HG03064 (cell line): ENCODE results near the gene CBLN4.

ENCODE experiments used
- ATAC-seq: cut with Tn5 transposase; IDR thresholded peaks from one replicate; pipeline ENCODE4 v1.9.1; 2021; ENCODE audit warnings: low read depth; ENCODE audit not compliant: unreplicated experiment

The CBLN4 gene

DNA sequence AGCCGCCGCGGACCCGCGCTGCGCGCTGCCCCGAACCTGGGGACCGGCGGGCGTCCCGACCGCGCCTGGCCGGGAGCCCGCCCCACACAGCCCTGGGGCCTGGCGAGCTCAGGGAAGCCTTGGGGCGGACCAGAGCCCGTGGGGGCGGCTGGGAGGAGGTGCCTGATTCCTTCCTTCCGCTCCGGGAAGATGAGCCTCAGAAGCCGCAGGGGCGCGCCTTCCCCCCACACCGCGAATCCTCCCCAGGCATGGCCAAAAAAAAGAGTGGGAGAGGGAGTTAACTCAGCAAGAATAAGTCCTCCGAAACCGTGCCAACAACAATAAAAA lies at the start of gene CBLN4:
CBLN4 (minus strand) TSS at position 131 of the 327 bp plus-strand sequence. CDS start 1,348 bp downstream, outside the sequence.
- no peak for ATAC-seq

DNA sequence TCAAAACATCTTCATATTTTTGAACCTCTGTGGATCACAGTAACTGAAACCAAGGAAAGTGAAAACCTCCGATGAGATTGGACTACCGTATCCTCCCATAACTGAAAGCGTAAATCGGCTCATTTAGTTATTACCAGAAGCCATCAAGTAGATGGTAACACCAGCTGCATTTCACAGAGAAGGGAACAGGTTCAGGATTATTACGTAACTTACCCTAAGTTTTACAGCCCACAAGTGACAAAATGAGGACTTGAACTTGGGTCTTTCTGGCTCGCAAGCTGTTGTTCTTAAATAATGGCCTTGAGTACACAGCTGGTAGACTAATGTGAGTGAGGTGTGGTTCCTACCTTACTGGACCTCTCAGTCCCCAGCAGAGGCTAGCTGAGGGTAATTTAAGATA lies 37.9 kb upstream of the CBLN4 start:
- no peak for ATAC-seq

DNA sequence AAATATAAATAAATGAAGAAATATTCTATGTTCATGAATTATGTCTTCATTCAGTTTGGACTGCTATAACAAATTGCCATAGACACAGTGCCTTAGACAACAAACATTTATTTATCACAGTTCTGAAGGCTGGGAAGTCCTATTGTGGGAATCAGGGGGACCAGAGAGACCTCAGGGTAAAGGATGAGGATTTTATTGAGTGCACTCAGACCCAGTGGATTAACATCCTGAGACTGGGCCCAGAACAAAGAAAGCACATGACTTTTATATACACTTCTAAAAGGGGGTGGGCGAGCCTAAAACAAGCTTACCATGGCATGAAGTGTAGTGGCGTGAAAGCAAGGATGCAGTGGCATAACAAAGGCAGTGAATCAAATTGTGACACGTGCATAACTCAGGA lies 26.9 kb upstream of the CBLN4 start:
- ATAC-seq = no peak

DNA sequence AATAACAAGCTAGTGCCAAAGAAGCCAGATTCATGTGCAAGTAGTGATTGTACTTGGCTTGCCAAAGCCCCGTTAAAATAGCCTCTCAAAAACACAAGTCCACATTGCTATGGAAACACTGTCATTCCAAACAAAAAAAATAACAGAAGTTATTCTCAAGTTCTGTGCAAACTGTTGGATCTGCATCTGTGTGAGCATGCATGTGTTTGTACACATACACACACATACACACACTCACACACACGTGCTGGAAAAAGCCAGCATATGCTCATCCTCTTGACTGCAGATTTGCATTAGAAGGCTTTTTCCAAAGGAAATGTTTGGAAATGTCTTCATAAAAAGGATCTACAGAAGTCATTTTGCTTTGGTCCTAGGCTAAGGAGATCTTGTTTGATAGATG lies 13.4 kb upstream of the CBLN4 start:
- no peak for ATAC-seq

DNA sequence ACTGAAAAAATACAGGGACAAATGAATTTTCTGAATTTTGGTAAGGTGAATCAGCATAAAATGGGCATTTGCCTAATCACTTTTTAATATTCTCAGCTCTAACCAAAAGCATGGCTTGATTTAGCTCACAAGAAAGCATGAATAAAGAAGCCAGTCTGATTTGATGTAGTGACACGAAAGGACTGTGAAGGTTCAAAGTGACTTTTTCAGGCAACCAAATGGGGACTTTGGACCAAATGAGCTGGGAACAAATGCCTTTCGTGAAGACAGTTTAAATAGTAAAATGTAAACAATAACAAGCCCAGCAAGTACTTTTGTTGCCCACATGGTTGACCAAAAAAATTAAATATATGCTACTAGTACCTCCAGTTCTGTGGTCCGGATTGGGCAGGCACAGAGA lies 12.9 kb upstream of the CBLN4 start:
- no peak for ATAC-seq

DNA sequence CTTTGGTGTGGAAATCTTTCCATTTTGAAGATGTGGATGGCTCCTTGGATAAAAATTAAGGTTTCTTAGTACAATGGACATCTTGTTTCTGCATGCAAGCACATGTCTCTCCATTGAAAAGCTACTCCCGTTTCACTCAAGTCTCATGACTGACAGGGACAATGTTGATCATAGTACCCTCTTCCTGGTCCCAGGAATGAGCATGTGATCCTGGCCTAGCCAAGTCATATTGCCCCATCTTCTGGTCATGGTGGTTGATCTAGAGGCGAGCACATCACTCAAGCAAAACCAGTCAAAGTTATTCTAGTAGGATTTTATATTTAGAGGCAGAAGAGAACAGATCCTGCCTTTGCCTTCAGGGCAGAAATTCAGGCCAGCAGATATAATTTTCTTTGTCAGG lies 12.2 kb upstream of the CBLN4 start:
- ATAC-seq = no peak

DNA sequence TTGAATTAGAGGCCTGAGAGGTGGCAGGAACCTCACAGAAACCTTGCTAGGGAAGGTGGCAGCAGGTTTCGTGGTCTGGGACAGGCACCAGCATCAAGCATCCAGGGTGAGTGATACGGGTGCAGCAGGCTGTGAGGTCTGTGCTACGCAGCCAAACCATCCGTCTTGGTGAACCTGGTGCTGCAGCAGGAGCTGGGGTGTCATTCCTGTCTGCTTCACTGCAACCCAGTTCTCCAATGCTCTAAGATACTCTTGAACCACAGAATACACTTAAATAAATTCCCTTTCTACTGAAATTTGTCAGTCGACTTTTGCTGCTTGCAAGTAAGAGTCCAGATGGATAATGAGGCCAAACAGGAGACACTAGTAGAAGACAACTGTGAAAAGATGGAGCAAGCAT lies 9.7 kb upstream of the CBLN4 start:
- no peak for ATAC-seq

DNA sequence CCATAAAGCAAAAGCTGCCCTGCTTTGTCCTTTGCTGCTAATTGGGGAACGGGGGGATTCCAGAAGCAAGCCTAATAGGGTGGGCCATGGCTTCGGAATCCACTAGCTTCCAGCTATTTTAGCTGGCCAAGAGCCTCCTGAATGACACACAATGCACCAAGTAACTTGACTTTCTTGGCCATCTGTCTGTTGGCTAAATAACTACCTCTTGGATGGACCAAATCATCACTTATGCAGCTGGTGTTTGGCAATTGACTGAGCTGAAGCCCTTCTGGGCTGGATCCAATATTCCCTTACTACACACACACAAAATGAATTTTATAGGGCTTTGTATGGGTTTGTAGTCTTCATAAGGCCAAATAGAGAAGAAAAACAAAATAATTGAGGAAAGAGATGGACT lies 8.8 kb upstream of the CBLN4 start:
- no peak for ATAC-seq

DNA sequence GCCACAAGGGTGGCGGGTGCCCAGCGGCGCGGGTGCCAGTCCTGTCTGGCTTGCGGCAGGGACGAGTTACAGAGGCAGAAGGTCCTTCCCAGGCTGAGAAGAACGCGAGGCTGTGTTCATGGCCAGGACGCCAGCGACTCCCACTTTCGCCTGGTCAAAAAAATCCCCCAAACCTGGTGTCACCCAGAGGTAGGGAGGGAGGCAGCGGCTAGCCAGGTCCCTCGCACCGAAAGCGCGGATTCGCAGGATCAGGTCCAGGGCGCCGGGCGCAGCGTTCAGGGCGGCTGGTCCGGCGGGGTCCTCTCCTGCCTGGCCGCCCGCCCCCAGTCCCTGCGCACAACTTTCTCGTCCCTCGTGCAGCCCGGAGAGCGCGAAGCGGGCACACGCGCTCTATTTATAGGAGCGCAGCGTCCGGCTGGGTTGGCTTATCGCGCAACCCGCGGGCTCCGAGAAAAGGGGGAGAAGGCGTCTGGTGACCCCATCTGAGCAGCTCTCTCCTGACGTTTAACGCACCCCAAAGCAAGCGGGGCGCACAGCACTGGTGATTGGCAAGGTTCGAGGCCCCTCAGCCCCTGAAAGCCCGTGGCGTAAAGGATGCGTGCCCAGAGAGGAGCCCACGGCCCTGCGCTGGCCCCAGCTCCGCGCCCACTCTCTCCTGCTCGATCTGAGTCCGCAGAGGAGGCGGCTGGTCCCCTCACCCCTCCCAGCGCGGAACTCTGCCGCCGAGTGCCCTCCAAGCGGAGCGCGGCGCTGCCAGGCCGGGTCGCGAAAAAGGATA lies 519 bp downstream of the CBLN4 start:
- ATAC-seq = no peak

DNA sequence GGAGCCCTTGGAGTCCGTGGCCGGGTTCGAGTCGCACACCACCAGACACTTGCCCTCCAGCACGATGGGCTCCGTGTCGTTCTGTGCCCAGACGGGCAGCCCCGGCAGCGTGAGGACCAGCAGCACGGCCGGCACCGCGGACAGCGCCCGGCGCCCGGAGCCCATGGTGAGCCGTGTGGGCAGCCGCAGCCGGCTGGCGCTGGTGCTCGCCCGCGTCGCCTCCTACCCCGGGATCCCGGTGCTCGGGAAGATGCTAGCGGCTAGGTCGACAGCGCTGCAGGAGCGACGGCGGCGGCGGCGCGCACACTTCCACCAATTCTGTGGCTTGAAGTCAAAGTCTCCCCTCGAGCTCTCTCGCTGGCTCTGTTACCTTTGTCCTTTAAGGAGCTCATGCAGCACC lies 1.3 kb downstream of the CBLN4 start:
- no peak for ATAC-seq

DNA sequence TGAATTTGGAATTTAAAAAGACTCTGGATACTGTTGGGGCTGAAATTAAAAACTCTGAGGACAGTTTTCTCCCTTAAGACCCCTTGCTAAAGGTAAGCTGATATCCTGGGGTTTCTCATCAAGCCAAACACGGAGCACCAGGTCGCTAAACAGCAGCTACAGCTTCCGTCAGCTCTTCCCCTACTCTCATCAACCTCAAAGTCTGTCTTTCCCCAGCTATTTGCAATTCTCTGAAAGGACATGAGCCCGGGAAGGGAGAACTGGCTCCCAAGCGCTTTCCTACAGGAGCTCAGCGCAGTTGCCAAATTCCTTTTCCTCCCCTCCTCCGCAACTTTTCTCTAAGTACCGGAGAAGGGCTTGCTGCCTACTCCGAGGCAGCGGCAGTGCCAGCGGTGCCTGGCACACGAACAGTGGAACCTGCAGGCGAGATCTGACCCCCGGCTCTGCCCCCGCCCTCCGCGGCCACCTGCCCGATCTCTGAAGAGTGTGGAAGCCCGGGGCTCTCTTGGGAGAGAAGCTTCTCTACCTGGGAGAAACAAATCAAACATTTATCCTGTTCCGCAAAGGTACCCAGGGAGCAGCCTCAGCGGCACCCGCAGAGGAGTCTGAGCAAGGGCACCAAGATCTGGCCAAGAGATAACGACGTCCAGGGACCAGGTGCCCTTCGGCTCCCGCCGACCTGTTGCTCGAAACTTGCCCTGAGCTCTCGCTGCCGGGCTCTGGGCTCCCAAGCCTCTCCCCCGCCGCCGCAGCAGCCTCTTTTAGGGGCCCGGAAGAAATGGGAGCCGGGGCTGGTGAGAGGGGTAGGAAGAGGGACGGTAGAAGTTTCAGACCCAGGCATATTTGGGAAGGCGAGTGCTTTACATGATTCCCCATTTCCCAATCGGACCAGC lies 2.2 kb downstream of the CBLN4 start:
- no peak for ATAC-seq

DNA sequence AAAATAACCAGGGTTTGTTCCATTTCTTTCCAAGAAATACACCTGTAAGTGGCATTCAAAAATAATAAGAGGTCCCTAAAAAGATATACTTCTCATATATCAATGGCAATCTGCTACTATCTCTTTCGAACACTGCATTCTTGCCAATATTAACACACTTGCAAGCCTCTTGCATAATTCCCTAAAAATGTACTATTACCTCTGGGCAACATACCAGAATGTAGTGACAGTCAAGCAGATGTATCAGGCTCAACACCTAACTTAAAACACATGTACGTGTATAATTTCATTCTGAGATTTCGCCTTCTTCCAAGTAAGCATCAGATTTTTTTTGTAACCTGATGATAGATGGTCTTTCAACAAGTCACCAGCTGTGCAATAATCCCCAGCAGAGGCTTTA lies 3.4 kb downstream of the CBLN4 start:
- ATAC-seq = no peak

DNA sequence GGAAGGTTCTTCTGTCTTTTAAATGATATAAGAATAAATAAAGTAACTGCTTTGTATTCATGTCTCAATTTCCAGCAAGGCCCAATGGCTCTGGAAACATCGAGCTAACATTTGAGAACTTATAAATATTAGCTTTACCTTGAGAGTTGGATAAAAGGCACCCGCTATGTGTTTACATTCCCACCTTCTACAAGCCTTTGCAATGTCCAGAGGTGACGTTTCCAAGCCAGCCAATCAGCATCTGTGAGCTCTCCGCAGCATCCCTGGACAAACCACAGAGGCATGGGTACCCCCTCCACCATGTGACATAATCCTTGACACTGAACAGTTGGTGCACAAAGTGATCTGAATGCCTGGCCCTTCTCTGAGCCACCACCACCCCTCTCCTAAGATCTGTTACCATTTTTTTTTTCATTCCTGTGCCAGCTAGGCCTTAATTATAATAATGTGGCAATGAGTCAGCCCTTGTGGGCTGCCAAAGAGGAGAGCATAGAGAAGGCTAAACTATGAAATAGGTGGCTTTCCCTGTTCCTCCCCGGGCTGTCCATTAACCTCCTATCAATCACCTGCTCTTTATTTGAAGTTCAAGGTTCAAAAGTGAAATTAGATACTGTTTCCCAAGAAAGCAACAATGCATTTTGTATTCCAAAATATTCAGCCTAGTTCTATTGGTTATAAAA lies 4.1 kb downstream of the CBLN4 start:
- no peak for ATAC-seq

DNA sequence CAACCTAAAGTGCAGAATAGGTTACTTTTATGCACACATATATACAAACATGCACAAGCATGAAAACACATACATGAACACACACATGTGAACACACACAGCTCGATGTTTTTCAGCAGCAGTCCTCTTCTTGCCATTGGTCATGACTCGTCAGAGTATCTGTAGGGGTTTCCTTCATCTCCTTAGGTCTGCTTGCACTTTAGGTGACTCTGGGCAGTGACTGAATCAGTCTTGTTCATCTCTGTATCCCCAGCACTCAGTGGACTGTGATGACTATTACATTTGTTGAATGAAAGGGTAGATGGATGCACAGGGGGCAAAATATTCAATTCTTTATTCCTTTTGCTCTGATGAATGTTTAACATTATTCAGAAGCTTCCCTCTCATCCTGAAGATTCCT lies 26.8 kb downstream of the CBLN4 start:
- no peak for ATAC-seq

DNA sequence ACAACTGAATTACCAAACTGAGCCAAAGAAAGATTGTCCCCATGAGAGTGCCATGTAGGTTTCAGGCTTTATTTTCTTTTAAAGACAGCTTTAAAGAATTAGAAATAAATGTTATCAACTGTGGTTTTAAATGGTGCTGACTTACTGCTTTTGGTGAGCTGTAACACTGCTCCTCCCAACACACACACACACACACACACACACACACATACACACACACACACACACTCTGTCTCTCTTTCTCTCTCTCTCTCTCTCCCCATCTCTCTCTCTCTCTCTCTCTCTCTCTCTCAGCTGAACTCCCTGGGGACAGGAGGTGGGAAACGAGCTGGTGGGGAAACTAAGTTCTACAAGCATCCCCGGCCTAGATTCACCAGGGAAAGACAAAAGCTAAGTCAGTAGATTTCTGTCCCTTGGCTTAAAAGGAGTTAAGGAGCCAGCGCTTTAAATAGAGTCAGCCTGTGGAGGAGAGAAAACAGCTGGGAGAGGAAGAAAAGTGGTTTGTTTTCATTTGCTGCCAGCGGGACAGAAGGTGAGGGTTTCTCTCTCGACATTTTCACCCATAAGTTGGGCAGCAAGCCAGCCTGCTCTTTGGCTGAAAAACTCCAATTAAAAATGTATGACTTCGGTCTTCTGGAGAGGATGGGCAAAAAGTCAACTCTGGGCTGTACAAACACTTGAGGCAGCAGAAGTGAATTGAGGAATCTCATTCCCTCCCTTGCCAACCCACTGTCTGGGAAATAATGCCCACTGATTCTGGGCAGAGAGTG lies 27.4 kb downstream of the CBLN4 start:
- no peak for ATAC-seq

DNA sequence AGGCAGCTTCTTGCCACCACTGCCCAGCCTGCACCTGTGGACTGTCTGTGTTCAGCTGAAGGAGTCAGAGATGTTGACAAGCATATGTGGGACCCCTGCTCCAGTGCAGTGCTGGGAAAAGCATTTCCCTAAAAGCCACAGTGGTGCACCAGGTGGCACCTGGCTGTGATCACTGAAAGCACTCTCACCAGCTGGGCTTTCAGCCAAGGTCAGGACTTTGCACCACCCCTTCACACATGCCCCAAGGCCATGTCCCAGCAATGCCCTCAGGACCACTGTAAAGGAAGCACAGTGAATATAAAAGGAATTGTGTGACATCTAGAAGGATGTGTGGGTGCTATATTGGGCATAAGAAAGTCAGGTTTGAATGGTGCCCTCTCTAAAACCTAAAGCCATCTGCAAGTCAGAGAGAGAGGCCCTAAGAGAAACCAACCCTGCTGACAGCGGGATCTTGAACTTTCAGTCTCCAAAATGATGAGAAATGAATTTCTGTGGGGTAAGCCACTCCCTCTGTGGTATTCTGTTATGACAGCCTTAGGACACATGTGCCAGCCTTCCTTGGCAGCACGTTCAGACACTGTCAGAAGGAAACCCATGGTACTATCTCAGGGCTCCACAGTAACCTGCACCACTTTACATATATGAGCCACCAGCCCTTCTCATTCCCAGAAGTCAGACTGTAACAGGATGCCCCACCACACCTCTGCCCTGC lies 30.7 kb downstream of the CBLN4 start:
- no peak for ATAC-seq

DNA sequence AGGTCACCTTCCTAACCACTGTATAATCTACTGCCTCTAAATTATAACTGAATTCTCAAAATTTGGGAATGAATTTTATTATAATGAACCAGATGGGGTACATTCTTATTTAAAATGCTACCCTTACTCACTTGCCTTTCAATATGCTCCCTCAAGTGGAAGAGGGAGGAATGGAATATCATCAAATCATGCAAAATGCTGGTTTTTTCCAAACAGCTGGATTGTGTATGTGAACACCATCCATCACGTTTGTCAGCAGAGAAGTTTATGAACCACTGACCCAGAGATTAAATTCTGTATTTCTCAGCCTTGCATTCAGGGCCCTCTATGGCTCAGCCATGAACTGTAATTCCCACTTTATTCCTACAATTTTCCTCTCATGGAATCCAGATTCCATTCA lies 40.5 kb downstream of the CBLN4 start:
- ATAC-seq = no peak

DNA sequence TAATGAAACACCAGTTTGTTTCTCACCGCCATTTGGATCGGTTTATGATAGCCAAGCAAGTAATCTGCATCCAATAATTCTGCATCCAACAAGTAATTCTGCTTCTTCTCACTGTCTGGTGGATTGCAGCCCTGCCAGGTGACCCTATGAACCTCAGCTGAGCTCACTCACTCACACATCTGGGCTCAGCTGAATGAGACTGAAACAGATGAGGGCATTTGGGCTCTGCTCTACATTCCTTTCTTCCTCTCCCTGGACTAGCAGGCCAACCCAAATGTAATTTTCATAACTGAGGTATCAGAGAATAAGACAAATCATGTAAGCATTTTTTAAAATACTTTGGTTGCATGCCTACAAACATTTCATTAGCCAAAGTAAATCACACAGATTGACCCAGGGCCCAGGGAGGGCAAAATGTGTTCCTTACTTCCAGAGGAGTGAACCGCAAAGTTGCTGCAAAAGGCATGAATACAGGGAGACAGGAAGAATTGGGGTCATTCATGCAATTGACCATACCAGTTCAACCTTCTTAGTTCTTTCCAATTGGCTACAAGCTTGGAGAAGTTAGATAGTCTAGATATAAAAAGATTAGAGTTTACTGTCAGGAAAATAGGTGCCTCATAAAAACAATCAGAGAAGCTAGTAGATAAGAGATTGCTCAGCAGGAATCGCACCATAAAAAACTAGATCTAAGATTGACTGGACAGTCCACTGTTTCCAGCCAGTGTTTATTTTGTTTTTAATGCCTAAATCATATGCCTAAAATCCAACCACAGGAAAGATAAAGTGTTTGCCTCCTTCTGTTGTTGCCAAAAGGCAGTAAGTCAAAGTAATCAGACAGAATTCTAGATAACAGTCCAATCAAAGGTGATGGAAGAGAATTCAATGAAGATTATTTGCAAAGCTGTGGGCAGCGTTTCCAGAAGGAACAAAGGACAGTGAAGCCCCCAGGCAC lies 43.7 kb downstream of the CBLN4 start:
- no peak for ATAC-seq

DNA sequence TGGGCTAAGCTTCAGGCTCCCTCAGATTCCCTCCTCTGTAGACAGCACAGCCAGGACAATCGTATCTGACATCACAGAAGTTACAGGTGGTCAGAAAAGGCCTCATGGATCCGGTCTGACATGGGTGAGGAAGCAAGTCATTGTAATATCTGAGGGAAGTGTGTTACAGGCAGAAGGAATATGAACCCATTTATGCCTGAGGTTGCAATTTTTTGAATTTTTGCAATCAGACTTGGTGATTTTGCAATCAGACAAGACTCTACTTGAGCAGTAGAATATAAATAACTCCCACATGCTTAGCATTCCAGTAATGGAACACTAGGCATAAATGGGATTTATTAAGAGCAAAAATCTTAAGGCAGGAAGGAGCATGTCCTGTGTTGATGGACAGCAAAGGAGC lies 52.1 kb downstream of the CBLN4 start:
- ATAC-seq = no peak
